HG02884 (cell line): Measurements from ENCODE around the gene KCNMB2.
"Not testable (repeated sequence)": the region's sequence is repeated elsewhere in the genome, so short reads cannot be mapped to it uniquely, and the experiment has no call there.

Experiments
- ATAC-seq: cut with Tn5 transposase; IDR thresholded peaks from one replicate; pipeline ENCODE4 v1.9.1; 2021; ENCODE audit warnings: mild to moderate bottlenecking, moderate library complexity; ENCODE audit not compliant: unreplicated experiment

The KCNMB2 gene

GRCh38 chr3:178518660-178519396 lies 17.4 kb upstream of the KCNMB2 start:
- peak; percentile 78 for ATAC-seq

GRCh38 chr3:178519701-178520100 lies 16.5 kb upstream of the KCNMB2 start:
- no peak for ATAC-seq

GRCh38 chr3:178520451-178520850 lies 15.8 kb upstream of the KCNMB2 start:
- ATAC-seq = no peak

GRCh38 chr3:178522200-178523052 lies 13.8 kb upstream of the KCNMB2 start:
- ATAC-seq = no peak

GRCh38 chr3:178525251-178525650 lies 11.0 kb upstream of the KCNMB2 start:
- ATAC-seq = no peak

GRCh38 chr3:178526291-178526690 lies 9.9 kb upstream of the KCNMB2 start:
- ATAC-seq = no peak

- ATAC-seq = no peak
These were observed 8.3 kb upstream of the KCNMB2 start for GRCh38 chr3:178527981-178528380.

GRCh38 chr3:178529606-178530225 lies 6.5 kb upstream of the KCNMB2 start:
- no peak for ATAC-seq

GRCh38 chr3:178532476-178532875 lies 3.8 kb upstream of the KCNMB2 start:
- peak; percentile 55 for ATAC-seq

GRCh38 chr3:178537122-178537705 lies 978 bp downstream of the KCNMB2 start:
- peak; percentile 31 for ATAC-seq

GRCh38 chr3:178538056-178538455 lies 1.8 kb downstream of the KCNMB2 start:
- no peak for ATAC-seq

- no peak for ATAC-seq
These were observed 3.9 kb downstream of the KCNMB2 start for GRCh38 chr3:178540184-178540583.

- no peak for ATAC-seq
These were observed 9.1 kb downstream of the KCNMB2 start for GRCh38 chr3:178545337-178545736.

- ATAC-seq = peak; percentile 46
These were observed 9.8 kb downstream of the KCNMB2 start for GRCh38 chr3:178546079-178546478.

GRCh38 chr3:178549426-178549825 lies 13.2 kb downstream of the KCNMB2 start:
- ATAC-seq = not testable (repeated sequence)

- no peak for ATAC-seq
These were observed 15.7 kb downstream of the KCNMB2 start for GRCh38 chr3:178551916-178552321.

GRCh38 chr3:178558637-178559036 lies 22.4 kb downstream of the KCNMB2 start:
- no peak for ATAC-seq

GRCh38 chr3:178560759-178561158 lies 24.5 kb downstream of the KCNMB2 start:
- no peak for ATAC-seq

- no peak for ATAC-seq
These were observed 25.0 kb downstream of the KCNMB2 start for GRCh38 chr3:178561239-178561638.

GRCh38 chr3:178562143-178562946 lies 26.1 kb downstream of the KCNMB2 start:
- ATAC-seq = no peak

GRCh38 chr3:178562947-178563232 lies 26.7 kb downstream of the KCNMB2 start:
- ATAC-seq = no peak
